IPS DF 4.7 (cell line): ENCODE measurements around the gene XPO1.
"Not testable (repeated sequence)": the region's sequence is repeated elsewhere in the genome, so short reads cannot be mapped to it uniquely, and the experiment has no call there.

Experiments used
- DNase-seq: peaks from one replicate; pipeline ENCODE4 v3.0.0-alpha.2; 2013; ENCODE audit warnings: low spot score; ENCODE audit errors: extremely low read depth

The XPO1 gene

GRCh38 chr2:61536572-61537276 lies 1.4 kb downstream of the XPO1 start:
- DNase-seq, result peak; percentile 74

- DNase-seq, result no peak
Observed at GRCh38 chr2:61536180-61536571, 2.0 kb downstream of the XPO1 start.

GRCh38 chr2:61535449-61535848 lies 2.7 kb downstream of the XPO1 start:
- DNase-seq, result no peak

- no peak for DNase-seq
Observed at GRCh38 chr2:61534926-61535325, 3.2 kb downstream of the XPO1 start.

GRCh38 chr2:61530749-61531148 lies 7.4 kb downstream of the XPO1 start:
- DNase-seq, result no peak

- DNase-seq, result no peak
Observed at GRCh38 chr2:61529944-61530735, 8.0 kb downstream of the XPO1 start.

- DNase-seq, result no peak
Observed at GRCh38 chr2:61520261-61520660, 17.9 kb downstream of the XPO1 start.

GRCh38 chr2:61512768-61513398 lies 25.3 kb downstream of the XPO1 start:
- DNase-seq, result no peak

GRCh38 chr2:61510674-61511671 lies 27.2 kb downstream of the XPO1 start:
- DNase-seq, result no peak

- DNase-seq, result no peak
Observed at GRCh38 chr2:61504949-61505348, 33.2 kb downstream of the XPO1 start.

- DNase-seq, result no peak
Observed at GRCh38 chr2:61499060-61499459, 39.1 kb downstream of the XPO1 start.

- DNase-seq, result no peak
Observed at GRCh38 chr2:61493523-61493942, 44.6 kb downstream of the XPO1 start.

- DNase-seq, result no peak
Observed at GRCh38 chr2:61492476-61492875, 45.7 kb downstream of the XPO1 start.

GRCh38 chr2:61485281-61485680 lies 52.9 kb downstream of the XPO1 start:
- DNase-seq, result no peak

GRCh38 chr2:61478086-61478485 lies 60.1 kb downstream of the XPO1 start:
- no peak for DNase-seq

GRCh38 chr2:61476929-61477589 lies 61.1 kb downstream of the XPO1 start:
- not testable (repeated sequence) for DNase-seq

- DNase-seq, result no peak
Observed at GRCh38 chr2:61471905-61472805, 66.0 kb downstream of the XPO1 start.

GRCh38 chr2:61470965-61471904 lies 66.9 kb downstream of the XPO1 start, which contains the start of gene USP34:
Gene USP34 (minus strand): TSS chr2:61471087. CDS start chr2:61470692, 395 bp downstream.
- peak; percentile 41 for DNase-seq
